HUES6 (cell line): ENCODE measurements around the gene SPATA6L.
A peak's percentile ranks its signal among the peaks of the same experiment; 100 is the strongest.
"Not testable (repeated sequence)": the region's sequence is repeated elsewhere in the genome, so short reads cannot be mapped to it uniquely, and the experiment has no call there.

Experiments used
- H3K27ac ChIP-seq: 2 replicates; pipeline ENCODE4 v1.7.0; 2013; ENCODE audit warnings: low read depth, mild to moderate bottlenecking, low read length, inconsistent platforms
- H3K27me3 ChIP-seq: 2 replicates; pipeline ENCODE4 v1.6.1; 2013; ENCODE audit warnings: low read length; ENCODE audit not compliant: control insufficient read depth, insufficient read depth
- H3K36me3 ChIP-seq: 2 replicates; pipeline ENCODE4 v1.6.1; 2013; ENCODE audit warnings: low read length; ENCODE audit not compliant: control insufficient read depth, insufficient read depth
- H3K4me1 ChIP-seq: 2 replicates; pipeline ENCODE4 v1.6.1; 2013; ENCODE audit warnings: low read length; ENCODE audit not compliant: control insufficient read depth, insufficient read depth
- H3K4me3 ChIP-seq: 2 replicates; pipeline ENCODE4 v1.5.1; 2013; ENCODE audit warnings: low read depth, low read length
- H3K9ac ChIP-seq: one replicate; pipeline ENCODE4 v1.6.1; 2013; ENCODE audit warnings: mild to moderate bottlenecking, low read length
- H3K9me3 ChIP-seq: 2 replicates; pipeline ENCODE4 v1.6.1; 2013; ENCODE audit warnings: low read depth, low read length; ENCODE audit not compliant: control insufficient read depth, insufficient read depth

SPATA6L gene

DNA sequence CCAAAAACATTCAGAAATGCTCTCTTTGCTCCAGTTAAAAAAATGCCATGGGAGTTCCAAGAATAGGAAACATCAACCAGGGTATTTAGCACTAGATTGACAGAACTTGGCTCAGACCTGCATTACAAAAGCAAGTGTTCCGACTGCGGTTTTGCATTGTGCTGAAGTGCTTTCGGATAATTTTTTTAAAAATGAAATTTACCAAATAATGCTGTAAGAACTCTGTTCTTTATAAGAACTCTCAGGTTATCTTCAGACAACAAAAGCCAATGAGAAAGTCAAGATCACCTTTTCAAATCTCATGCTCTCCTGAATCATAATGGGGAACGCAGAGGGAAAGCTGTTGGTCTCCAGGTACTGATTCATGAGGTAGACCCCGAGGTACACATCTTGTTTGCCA is 4.7 kb downstream of the SPATA6L start:
- Histone ChIP-seq H3K27me3 (0 out of 2 replicates have a peak, but pooled peaks cover 2% of the 10 kb centered on the region), H3K4me3 (peak overlapping the region; percentile 80), H3K9ac (peak overlapping the region; percentile 31), H3K36me3 (no peaks in the 10 kb centered on the region), H3K27ac (no peak overlapping the region), H3K9me3 (no peaks in the 10 kb centered on the region), H3K4me1 (peaks cover 35% of the 10 kb centered on the region)

- no peaks in the 10 kb centered on the region for H3K36me3 ChIP-seq
- no peak overlapping the region for H3K27ac ChIP-seq
- peaks cover 39% of the 10 kb centered on the region for H3K4me1 ChIP-seq
- H3K27me3 ChIP-seq, result no peaks in the 10 kb centered on the region
- H3K4me3 ChIP-seq, result peak overlapping the region; percentile 80
- no peaks in the 10 kb centered on the region for H3K9me3 ChIP-seq
- H3K9ac ChIP-seq, result no peak overlapping the region
Measured at GRCh38 chr9:4661165-4661564, 5.1 kb downstream of the SPATA6L start.

DNA sequence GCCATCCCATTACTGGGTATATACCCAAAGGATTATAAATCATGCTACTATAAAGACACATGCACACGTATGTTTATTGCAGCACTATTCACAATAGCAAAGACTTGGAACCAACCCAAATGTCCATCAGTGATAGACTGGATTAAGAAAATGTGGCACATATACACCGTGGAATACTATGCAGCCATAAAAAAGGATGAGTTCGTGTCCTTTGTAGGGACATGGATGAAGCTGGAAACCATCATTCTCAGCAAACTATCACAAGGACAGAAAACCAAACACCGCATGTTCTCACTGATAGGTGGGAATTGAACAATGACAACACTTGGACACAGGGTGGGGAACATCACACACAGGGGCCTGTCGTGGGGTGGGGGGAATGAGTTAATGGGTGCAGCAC is 5.6 kb downstream of the SPATA6L start:
- not testable (repeated sequence) for H3K4me3 ChIP-seq, H3K27me3 ChIP-seq, H3K9me3 ChIP-seq, H3K9ac ChIP-seq, H3K27ac ChIP-seq, H3K36me3 ChIP-seq
- peaks cover 34% of the 10 kb centered on the region for H3K4me1 ChIP-seq

- Histone ChIP-seq H3K36me3 (no peaks in the 10 kb centered on the region), H3K4me1 (peaks cover 8% of the 10 kb centered on the region; the same call in 1 of the 2 replicates), H3K27ac (no peak overlapping the region), H3K4me3 (no peak overlapping the region), H3K9ac (no peak overlapping the region), H3K27me3 (no peaks in the 10 kb centered on the region), H3K9me3 (no peaks in the 10 kb centered on the region)
Measured at GRCh38 chr9:4657426-4658159, 8.7 kb downstream of the SPATA6L start.

GRCh38 chr9:4656621-4657020 is 9.7 kb downstream of the SPATA6L start:
- peaks cover 8% of the 10 kb centered on the region; the same call in 1 of the 2 replicates for H3K4me1 ChIP-seq
- no peaks in the 10 kb centered on the region for H3K36me3 ChIP-seq
- H3K4me3 ChIP-seq, result no peak overlapping the region
- no peak overlapping the region for H3K9ac ChIP-seq
- no peaks in the 10 kb centered on the region for H3K27me3 ChIP-seq
- H3K27ac ChIP-seq, result no peak overlapping the region
- no peaks in the 10 kb centered on the region for H3K9me3 ChIP-seq

DNA sequence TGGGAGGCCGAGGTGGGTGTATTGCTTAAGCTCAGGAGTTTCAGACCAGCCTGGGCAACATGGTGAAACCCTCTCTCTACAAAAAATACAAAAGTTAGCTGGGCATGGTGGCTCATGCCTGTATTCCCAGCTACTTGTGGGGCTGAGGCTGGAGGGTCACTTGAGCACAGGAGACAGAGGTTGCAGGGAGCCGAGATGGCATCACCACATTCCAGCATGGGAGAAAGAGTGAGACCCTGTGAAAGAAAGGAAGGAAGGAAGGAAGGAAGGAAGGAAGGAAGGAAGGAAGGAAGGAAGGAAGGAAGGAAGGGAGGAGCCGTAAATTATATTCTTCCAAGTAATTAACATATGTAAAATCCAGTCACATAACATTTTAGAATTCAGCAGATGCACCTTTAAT is 10.1 kb downstream of the SPATA6L start:
- H3K27ac ChIP-seq, H3K36me3 ChIP-seq, H3K9me3 ChIP-seq, H3K9ac ChIP-seq, H3K4me1 ChIP-seq, H3K4me3 ChIP-seq, H3K27me3 ChIP-seq: not testable (repeated sequence)

GRCh38 chr9:4654538-4654937 is 11.7 kb downstream of the SPATA6L start:
- Histone ChIP-seq H3K9me3 (no peaks in the 10 kb centered on the region), H3K27ac (no peak overlapping the region), H3K4me1 (peaks cover 8% of the 10 kb centered on the region; the same call in 1 of the 2 replicates), H3K27me3 (no peaks in the 10 kb centered on the region), H3K9ac (no peak overlapping the region), H3K36me3 (no peaks in the 10 kb centered on the region), H3K4me3 (no peak overlapping the region)

GRCh38 chr9:4654084-4654483 is 12.2 kb downstream of the SPATA6L start:
- H3K27ac ChIP-seq, result no peak overlapping the region
- H3K9me3 ChIP-seq, result no peaks in the 10 kb centered on the region
- H3K36me3 ChIP-seq, result no peaks in the 10 kb centered on the region
- peaks cover 8% of the 10 kb centered on the region; the same call in 1 of the 2 replicates for H3K4me1 ChIP-seq
- H3K27me3 ChIP-seq, result no peaks in the 10 kb centered on the region
- H3K9ac ChIP-seq, result no peak overlapping the region
- H3K4me3 ChIP-seq, result no peak overlapping the region

GRCh38 chr9:4642351-4642750 is 23.9 kb downstream of the SPATA6L start:
- Histone ChIP-seq H3K4me1 (peaks cover 5% of the 10 kb centered on the region; the same call in 1 of the 2 replicates), H3K36me3 (no peaks in the 10 kb centered on the region)

DNA sequence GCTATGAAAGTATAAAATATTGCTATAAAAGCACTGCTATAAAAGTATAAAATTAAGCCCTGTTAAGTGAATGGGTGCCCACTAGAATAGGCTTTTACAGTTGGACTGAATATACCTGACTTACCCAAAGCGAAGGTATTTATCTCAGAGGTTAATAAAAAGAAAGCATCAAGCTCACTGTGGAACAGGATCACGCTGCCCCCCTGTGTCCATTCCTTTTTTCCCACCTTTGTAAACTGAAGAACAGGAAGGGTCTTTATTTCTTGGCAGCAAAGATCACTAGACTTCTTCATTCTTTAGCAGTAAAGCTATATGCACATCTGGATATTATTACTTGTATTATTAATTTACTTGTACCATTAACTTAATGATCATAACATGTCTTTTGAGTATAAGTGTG is 26.3 kb downstream of the SPATA6L start:
- no peak overlapping the region for H3K4me3 ChIP-seq
- no peaks in the 10 kb centered on the region for H3K9me3 ChIP-seq
- no peaks in the 10 kb centered on the region for H3K36me3 ChIP-seq
- no peak overlapping the region for H3K27ac ChIP-seq
- H3K4me1 ChIP-seq, result peaks cover 5% of the 10 kb centered on the region; the same call in 1 of the 2 replicates
- no peaks in the 10 kb centered on the region for H3K27me3 ChIP-seq
- no peak overlapping the region for H3K9ac ChIP-seq

More at GRCh38 chr9:4642351-4642750, 23.9 kb downstream of the SPATA6L start:
- H3K9ac ChIP-seq, result no peak overlapping the region
- H3K27ac ChIP-seq, result no peak overlapping the region
- H3K4me3 ChIP-seq, result no peak overlapping the region
- H3K9me3 ChIP-seq, result no peaks in the 10 kb centered on the region
- no peaks in the 10 kb centered on the region for H3K27me3 ChIP-seq

DNA sequence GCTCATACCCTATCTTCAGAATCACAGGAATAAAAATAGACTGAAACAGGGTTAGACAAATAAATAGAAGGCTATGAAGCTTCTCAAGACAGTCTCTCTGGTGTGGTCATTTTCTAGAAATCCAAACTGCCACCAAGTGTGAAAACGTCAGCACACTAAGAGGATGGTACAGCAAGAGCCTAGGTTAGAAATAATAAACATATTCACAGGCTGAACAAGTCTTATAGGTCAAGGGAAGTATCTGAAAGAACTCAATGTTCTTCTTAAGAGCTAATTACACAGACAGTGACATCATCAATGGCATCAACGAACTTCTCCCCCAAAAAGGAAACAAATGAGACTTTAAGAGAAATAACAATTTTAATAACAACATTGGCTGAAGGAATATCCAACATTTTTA is 26.9 kb downstream of the SPATA6L start:
- peaks cover 5% of the 10 kb centered on the region; the same call in 1 of the 2 replicates for H3K4me1 ChIP-seq
- no peaks in the 10 kb centered on the region for H3K27me3 ChIP-seq
- H3K9me3 ChIP-seq, result no peaks in the 10 kb centered on the region
- H3K9ac ChIP-seq, result no peak overlapping the region
- no peak overlapping the region for H3K27ac ChIP-seq
- H3K36me3 ChIP-seq, result no peaks in the 10 kb centered on the region
- no peak overlapping the region for H3K4me3 ChIP-seq
